ENCODE results near the gene S100P. TPM values are rescaled to one million over a fixed set of nuclear protein-coding genes. Genes with fewer than 3 reads are reported as not detected.
A peak's percentile ranks its signal among the peaks of the same experiment; 100 is the strongest.

The S100P gene
- total and polyA plus RNA-seq, 2 of the 4 experiments (the other 2 are of a cell fraction): not detected

- H4K8ac ChIP-seq (ENCODE audit: low read depth in 2 of 2, low read length in 2 of 2): no peak overlapping the region
- POLR2A ChIA-PET (ENCODE audit: unreplicated experiment): no interaction called here
- H3K9ac ChIP-seq (ENCODE audit: low read depth, low read length): no peak overlapping the region
- no peak overlapping the region; the same call in 1 of the 2 replicates for H4K91ac ChIP-seq (ENCODE audit: insufficient read depth, low read depth, low read length)
- no peak overlapping the region for H2AK9ac ChIP-seq (replicated peaks; ENCODE audit: low read depth, low read length, poor library complexity)
- no peaks in the 10 kb centered on the region for H3K36me3 ChIP-seq (ENCODE audit: control insufficient read depth, insufficient read depth, low read length)
- no peak overlapping the region for H3K4me3 ChIP-seq (ENCODE audit: insufficient read depth, low read depth, low read length)
- intact Hi-C loops (cut with micrococcal nuclease): loop anchor here (2.0 kb wide), 1 partner anchor 16 kb away; the partner anchor contains the start of gene MRFAP1L1
- in situ Hi-C loops (cut with MboI; ENCODE audit: low sequenced_read_pairs): no loop called here
- no peak overlapping the region for H2BK120ac ChIP-seq (ENCODE audit: low read depth, low read length)
- BruUV-seq (replicated peaks): no TSS peak
- H2BK20ac ChIP-seq (ENCODE audit: low read depth, low read length): no peak overlapping the region
- no peaks in the 10 kb centered on the region for H3K27me3 ChIP-seq (ENCODE audit: control insufficient read depth, insufficient read depth, low read length)
- H3K4me1 ChIP-seq (ENCODE audit: control insufficient read depth, insufficient read depth, low read length): peaks cover 34% of the 10 kb centered on the region
- WGBS, 2 experiments (ENCODE audit: extremely low coverage in 2 of 2, insufficient read length in 1 of 2): no CpG with 5 or more reads among the region's 8 CpGs
- no peak overlapping the region for H3K23ac ChIP-seq (ENCODE audit: low read depth, low read length)
- dilution Hi-C loops (cut with HindIII; ENCODE audit: low sequenced_read_pairs, unreplicated experiment): no loop called here
- no peak overlapping the region for H3K56ac ChIP-seq (ENCODE audit: extremely low read depth, insufficient read depth, low read length)
- H3K9me1 ChIP-seq (ENCODE audit: insufficient read depth, low read length): peaks cover 16% of the 10 kb centered on the region; the same call in 1 of the 2 replicates
- ATAC-seq (ENCODE audit: low read depth): no peak
- H4K20me1 ChIP-seq (ENCODE audit: insufficient read depth, low read length): no peaks in the 10 kb centered on the region; the same call in 1 of the 2 replicates
- DNase-seq: no peak
- peak overlapping the region; percentile 18; the same call in 1 of the 2 replicates for H3K27ac ChIP-seq (ENCODE audit: insufficient read depth, low read length)
- no peak overlapping the region for H2BK15ac ChIP-seq (ENCODE audit: low read depth, low read length)
- H2AFZ ChIP-seq (replicated peaks; ENCODE audit: low read length, poor library complexity): no peak overlapping the region
- no peak overlapping the region; the same call in 1 of the 2 replicates for H4K5ac ChIP-seq (ENCODE audit: low read depth, low read length)
- H2BK5ac ChIP-seq (ENCODE audit: low read depth, low read length, poor library complexity, severe bottlenecking): no peak overlapping the region
- no peak for TF ChIP-seq ELK1 (IDR thresholded peaks at IDR 0.05; ENCODE audit: borderline replicate concordance, low read depth, low read length)
- no peak for TF ChIP-seq RAD21 (IDR thresholded peaks at IDR 0.05; ENCODE audit: low read length)
- TF ChIP-seq CHD1 (IDR thresholded peaks at IDR 0.05; ENCODE audit: low read depth, low read length): no peak
- TF ChIP-seq CTCF (conservative IDR thresholded peaks at IDR 0.05; ENCODE audit: low read depth, low read length): no peak
- TF ChIP-seq MXI1 (IDR thresholded peaks at IDR 0.05; ENCODE audit: borderline replicate concordance, low read depth, low read length): no peak
- no peak for TF ChIP-seq POLR2A (IDR thresholded peaks at IDR 0.05; ENCODE audit: low read depth, low read length)
- TF ChIP-seq CEBPB (IDR thresholded peaks at IDR 0.05; ENCODE audit: low read depth, low read length): no peak
- TF ChIP-seq MAZ (IDR thresholded peaks at IDR 0.05; ENCODE audit: borderline replicate concordance, low read depth, low read length): no peak
- no peak for TF ChIP-seq FOS (IDR thresholded peaks at IDR 0.05; ENCODE audit: low read depth, low read length)
- no peak for TF ChIP-seq USF2 (IDR thresholded peaks at IDR 0.05; ENCODE audit: low read depth, low read length)
- TF ChIP-seq BHLHE40 (IDR thresholded peaks at IDR 0.05; ENCODE audit: low read depth, low read length): no peak
- no peak for TF ChIP-seq MAFK (IDR thresholded peaks at IDR 0.05; ENCODE audit: low read depth, low read length)
- no peak for TF ChIP-seq NFE2L2 (IDR thresholded peaks at IDR 0.05; ENCODE audit: low read depth, low read length)
- no peak for TF ChIP-seq RCOR1 (IDR thresholded peaks at IDR 0.05; ENCODE audit: insufficient replicate concordance, low read length)
- no peak for TF ChIP-seq RFX5 (IDR thresholded peaks at IDR 0.05; ENCODE audit: low read depth, low read length)
- TF ChIP-seq SMC3 (IDR thresholded peaks at IDR 0.05; ENCODE audit: low read depth, low read length): no peak
- peaks cover 0 to 21% of the 10 kb centered on the region in 2 experiments; a peak in 2 of 4 replicates for H3K79me1 ChIP-seq (ENCODE audit: low read depth in 1 of 2, low read length in 2 of 2)
- H3K4ac ChIP-seq (ENCODE audit: low read depth, low read length): no peak overlapping the region
- no peak overlapping the region for H3K4me2 ChIP-seq (ENCODE audit: low read depth, low read length)
- H3K9me3 ChIP-seq (ENCODE audit: control insufficient read depth, insufficient read depth, low read length): no peaks in the 10 kb centered on the region
- H2AK5ac ChIP-seq (ENCODE audit: low read depth, low read length): no peak overlapping the region
- no peak overlapping the region for H3K14ac ChIP-seq (replicated peaks; ENCODE audit: low read depth, low read length)
- CTCF ChIA-PET: interaction anchor here (0.6 kb wide), 1 partner anchor 138 kb away, joined by 3 read pairs; no protein-coding TSS in a partner anchor
- no peak overlapping the region; the same call in 1 of the 2 replicates for H3K18ac ChIP-seq (ENCODE audit: low read depth, low read length)
These were observed 1.3 kb upstream of the S100P start for GRCh38 chr4:6692379-6692778.
